Activated CD8-positive, alpha-beta T cell treated with anti-CD3 and anti-CD28 coated beads for 36 hours (primary cell): Measurements from ENCODE around the gene DNM2. TPM values are rescaled to one million over a fixed set of nuclear protein-coding genes. Genes with fewer than 3 reads are reported as not detected.

Source experiments
- ATAC-seq: fragments of 200-7000 bp; cut with Tn5 transposase; one replicate; pipeline ENCODE4 v1.10.0; 2021; ENCODE audit warnings: mild to moderate bottlenecking, moderate library complexity
- CTCF ChIA-PET: fragments of 350-600 bp; sonication (Branson Sonifier 250); formaldehyde crosslinking; loops from one replicate; lab custom pipeline; 2021; ENCODE audit warnings: antibody characterized with exemption; lab: Charles Lee
- POLR2A ChIA-PET: fragments of 350-600 bp; sonication (Branson Sonifier 250); formaldehyde crosslinking; loops from one replicate; lab custom pipeline; 2021; ENCODE audit warnings: antibody characterized with exemption; lab: Charles Lee
- DNase-seq: peaks from one replicate; pipeline ENCODE4 v3.0.0-alpha.2; 2020
- H3K27ac Mint-ChIP-seq: one replicate; pipeline ENCODE4 v1.8.0; 2021; ENCODE audit warnings: mild to moderate bottlenecking, mixed read lengths
- H3K27me3 Mint-ChIP-seq: one replicate; pipeline ENCODE4 v1.8.0; 2021; ENCODE audit warnings: mixed read lengths
- H3K36me3 Mint-ChIP-seq: one replicate; pipeline ENCODE4 v1.8.0; 2021; ENCODE audit warnings: low read depth, mixed read lengths
- H3K4me1 Mint-ChIP-seq: one replicate; pipeline ENCODE4 v1.8.0; 2021; ENCODE audit warnings: low read depth, mixed read lengths
- H3K4me3 Mint-ChIP-seq: one replicate; pipeline ENCODE4 v1.8.0; 2021; ENCODE audit warnings: mild to moderate bottlenecking, moderate library complexity, mixed read lengths
- H3K9me3 Mint-ChIP-seq: one replicate; pipeline ENCODE4 v1.8.0; 2021; ENCODE audit warnings: mixed read lengths
- CTCF ChIP-seq: fragments of 200-600 bp; IDR thresholded peaks from one replicate; pipeline ENCODE4 v1.8.0; 2022; ENCODE audit warnings: antibody characterized with exemption, mild to moderate bottlenecking
- intact Hi-C: fragments of 100-400 bp; cut with micrococcal nuclease; formaldehyde crosslinking; loops from one replicate; pipeline ENCODE4 v1.10.0; 2022
- total RNA-seq, 2 experiments: library from RNA; stranded (reverse); gene quantifications; one replicate each; pipeline ENCODE4 v1.2.3, GENCODE V29; 2021

DNM2 gene
- total RNA-seq, 2 experiments from 2014 or later, result 151 to 153 TPM

GRCh38 chr19:10682397-10683063 is 35.3 kb upstream of the DNM2 start:
- DNase-seq (no peak), ATAC-seq (no peak)
- intact Hi-C loops, result no loop called here
- POLR2A ChIA-PET, result interaction anchor here (0.9 to 2.7 kb wide), 12 partner anchors 9 to 31 kb away, joined by 3 to 13 read pairs (median 7); partner anchors contain the start of gene QTRT1
- Mint-ChIP-seq H3K36me3 (peaks cover 52% of the 10 kb centered on the region), H3K4me3 (no peak overlapping the region), H3K27me3 (no peaks in the 10 kb centered on the region), H3K4me1 (no peaks in the 10 kb centered on the region), H3K27ac (no peak overlapping the region), H3K9me3 (no peaks in the 10 kb centered on the region)
- no peak for TF ChIP-seq CTCF
- CTCF ChIA-PET, result interaction anchor here (1.0 to 1.7 kb wide), 2 partner anchors 13 to 129 kb away, joined by 3 to 5 read pairs; no protein-coding TSS in a partner anchor

GRCh38 chr19:10683064-10683426 is 34.8 kb upstream of the DNM2 start:
- intact Hi-C loops, result no loop called here
- no peaks in the 10 kb centered on the region for H3K27me3 Mint-ChIP-seq
- ChIA-PET CTCF (no interaction called here), POLR2A (interaction anchor here (0.9 to 2.7 kb wide), 10 partner anchors 9 to 32 kb away, joined by 3 to 13 read pairs (median 7); partner anchors contain the start of gene QTRT1)
- no peaks in the 10 kb centered on the region for H3K9me3 Mint-ChIP-seq
- no peak for TF ChIP-seq CTCF
- H3K36me3 Mint-ChIP-seq, result peaks cover 51% of the 10 kb centered on the region
- H3K4me3 Mint-ChIP-seq, result no peak overlapping the region
- no peak overlapping the region for H3K27ac Mint-ChIP-seq
- no peaks in the 10 kb centered on the region for H3K4me1 Mint-ChIP-seq
- DNase-seq (no peak), ATAC-seq (no peak)

GRCh38 chr19:10683582-10683981 is 34.3 kb upstream of the DNM2 start:
- TF ChIP-seq CTCF, result no peak
- ChIA-PET POLR2A (interaction anchor here (0.9 to 2.7 kb wide), 10 partner anchors 9 to 32 kb away, joined by 3 to 13 read pairs (median 6); partner anchors contain the start of gene QTRT1), CTCF (no interaction called here)
- no peak overlapping the region for H3K4me3 Mint-ChIP-seq
- no peaks in the 10 kb centered on the region for H3K27me3 Mint-ChIP-seq
- DNase-seq (no peak), ATAC-seq (no peak)
- intact Hi-C loops, result no loop called here
- H3K36me3 Mint-ChIP-seq, result peaks cover 50% of the 10 kb centered on the region
- H3K4me1 Mint-ChIP-seq, result no peaks in the 10 kb centered on the region
- H3K27ac Mint-ChIP-seq, result no peak overlapping the region
- H3K9me3 Mint-ChIP-seq, result no peaks in the 10 kb centered on the region

DNA sequence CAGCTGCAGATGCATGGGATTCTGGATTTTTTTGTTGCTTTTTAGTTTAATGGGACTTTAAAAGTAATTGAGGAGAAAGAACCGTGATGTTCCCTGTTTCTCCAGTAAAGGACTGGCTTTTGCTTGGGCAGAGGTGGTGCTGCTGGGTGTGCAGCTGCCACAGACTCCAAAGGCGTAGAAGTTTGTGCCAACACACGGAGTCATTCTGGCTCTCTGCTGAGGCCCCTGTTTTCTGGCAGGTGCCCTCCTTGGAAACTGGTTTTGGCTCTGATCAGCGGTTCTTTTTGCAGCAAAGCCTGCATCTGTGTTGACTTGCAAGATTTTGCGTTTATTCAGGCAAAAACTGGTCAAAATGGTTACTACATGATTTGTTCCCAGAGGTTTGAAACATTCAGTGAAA is 32.7 kb upstream of the DNM2 start:
- ChIA-PET CTCF (interaction anchor here (1.4 kb wide), 1 partner anchor 16 kb away, joined by 3 read pairs; the partner anchor contains the start of gene QTRT1), POLR2A (no interaction called here)
- Mint-ChIP-seq H3K36me3 (peaks cover 49% of the 10 kb centered on the region), H3K4me1 (no peaks in the 10 kb centered on the region), H3K27ac (no peak overlapping the region), H3K27me3 (no peaks in the 10 kb centered on the region), H3K9me3 (no peaks in the 10 kb centered on the region), H3K4me3 (no peak overlapping the region)
- TF ChIP-seq CTCF, result no peak
- intact Hi-C loops, result no loop called here
- DNase-seq (no peak), ATAC-seq (no peak)

DNA sequence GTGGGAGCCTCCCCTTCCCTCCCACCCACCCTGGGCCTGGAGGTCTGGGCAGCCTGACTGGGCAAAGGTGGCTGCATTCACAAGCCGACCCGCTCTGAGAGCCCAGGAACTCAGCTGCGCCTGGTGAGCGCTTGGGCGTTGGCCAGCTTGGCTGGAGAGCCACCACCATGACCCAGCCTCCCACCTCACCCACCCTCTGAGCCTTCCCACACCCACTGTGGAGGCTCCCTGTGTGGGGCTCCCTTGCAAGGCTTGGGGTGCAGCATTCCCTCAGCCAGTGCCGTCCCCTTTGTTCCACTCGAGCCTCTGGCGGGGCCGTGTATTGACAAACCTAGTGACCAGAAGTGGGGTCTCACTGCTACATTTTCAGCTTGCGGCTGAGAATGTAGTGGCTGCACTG is 31.7 kb upstream of the DNM2 start:
- POLR2A ChIA-PET, result interaction anchor here (1.4 to 3.1 kb wide), 5 partner anchors 9 to 120 kb away, joined by 4 to 14 read pairs (median 6); partner anchors contain the start of genes KRI1 and QTRT1
- Mint-ChIP-seq H3K27ac (no peak overlapping the region), H3K36me3 (peaks cover 45% of the 10 kb centered on the region), H3K27me3 (no peaks in the 10 kb centered on the region), H3K4me3 (no peak overlapping the region), H3K4me1 (no peaks in the 10 kb centered on the region), H3K9me3 (no peaks in the 10 kb centered on the region)
- DNase-seq (no peak), ATAC-seq (no peak)
- CTCF ChIA-PET, result no interaction called here
- intact Hi-C loops, result no loop called here
- no peak for TF ChIP-seq CTCF
